NCI-H748 treated with DMSO at 0.1 percent for 48 hours (cell line): ENCODE data around the gene ZNF827.

Experiments used
- DNase-seq: peaks from one replicate; lab custom pipeline; 2025; lab: John Stamatoyannopoulos, UW

Gene ZNF827, protein sequence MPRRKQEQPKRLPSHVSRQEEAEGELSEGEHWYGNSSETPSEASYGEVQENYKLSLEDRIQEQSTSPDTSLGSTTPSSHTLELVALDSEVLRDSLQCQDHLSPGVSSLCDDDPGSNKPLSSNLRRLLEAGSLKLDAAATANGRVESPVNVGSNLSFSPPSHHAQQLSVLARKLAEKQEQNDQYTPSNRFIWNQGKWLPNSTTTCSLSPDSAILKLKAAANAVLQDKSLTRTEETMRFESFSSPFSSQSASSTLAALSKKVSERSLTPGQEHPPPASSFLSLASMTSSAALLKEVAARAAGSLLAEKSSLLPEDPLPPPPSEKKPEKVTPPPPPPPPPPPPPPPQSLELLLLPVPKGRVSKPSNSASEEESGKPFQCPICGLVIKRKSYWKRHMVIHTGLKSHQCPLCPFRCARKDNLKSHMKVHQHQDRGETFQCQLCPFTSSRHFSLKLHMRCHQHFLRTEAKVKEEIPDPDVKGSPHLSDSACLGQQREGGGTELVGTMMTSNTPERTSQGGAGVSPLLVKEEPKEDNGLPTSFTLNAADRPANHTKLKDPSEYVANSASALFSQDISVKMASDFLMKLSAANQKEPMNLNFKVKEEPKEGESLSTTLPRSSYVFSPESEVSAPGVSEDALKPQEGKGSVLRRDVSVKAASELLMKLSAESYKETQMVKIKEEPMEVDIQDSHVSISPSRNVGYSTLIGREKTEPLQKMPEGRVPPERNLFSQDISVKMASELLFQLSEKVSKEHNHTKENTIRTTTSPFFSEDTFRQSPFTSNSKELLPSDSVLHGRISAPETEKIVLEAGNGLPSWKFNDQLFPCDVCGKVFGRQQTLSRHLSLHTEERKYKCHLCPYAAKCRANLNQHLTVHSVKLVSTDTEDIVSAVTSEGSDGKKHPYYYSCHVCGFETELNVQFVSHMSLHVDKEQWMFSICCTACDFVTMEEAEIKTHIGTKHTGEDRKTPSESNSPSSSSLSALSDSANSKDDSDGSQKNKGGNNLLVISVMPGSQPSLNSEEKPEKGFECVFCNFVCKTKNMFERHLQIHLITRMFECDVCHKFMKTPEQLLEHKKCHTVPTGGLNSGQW

DNA sequence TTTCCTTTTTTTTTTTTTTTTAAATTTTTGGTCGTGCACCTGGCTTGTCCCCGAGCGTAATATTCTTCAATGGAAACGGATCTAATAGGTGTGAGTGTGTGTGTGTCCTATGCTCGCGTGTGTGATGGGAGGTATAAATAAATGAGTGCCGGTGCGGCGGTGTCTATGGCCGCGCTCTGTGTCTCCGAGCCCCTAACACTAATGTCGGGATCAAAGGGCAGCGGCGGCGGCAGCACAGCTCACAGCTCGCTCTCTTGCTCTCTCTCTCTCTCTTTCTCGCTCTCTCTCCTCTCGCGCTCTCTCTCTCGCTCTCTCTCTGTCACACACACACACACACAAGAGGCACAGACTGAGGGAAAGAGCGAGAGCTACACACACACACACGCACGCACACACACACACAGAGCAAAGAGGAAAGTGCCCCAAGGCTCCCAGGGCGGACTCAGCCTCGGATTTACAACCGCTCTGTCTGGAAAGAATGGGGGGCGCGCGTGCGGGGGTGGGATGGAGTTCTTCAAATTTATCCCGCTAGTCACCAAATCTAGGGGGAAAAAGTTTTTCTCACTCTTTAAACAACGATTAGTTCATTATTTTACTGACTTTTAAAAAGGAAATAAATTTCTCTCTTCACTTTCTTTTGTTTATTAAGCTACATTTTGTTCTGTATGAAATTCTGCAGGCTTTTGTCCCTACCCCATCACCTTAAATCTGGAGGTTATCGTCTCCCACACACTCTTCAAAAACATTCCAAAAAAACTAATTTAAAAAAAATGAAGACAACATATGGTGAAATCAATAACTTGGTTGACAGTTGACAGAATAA is at the start of gene ZNF827:
TSS of gene ZNF827 (minus strand) at position 206 of the 823 bp plus-strand sequence. CDS start 416 bp downstream, outside the sequence.
- peak; percentile 28 for DNase-seq

DNA sequence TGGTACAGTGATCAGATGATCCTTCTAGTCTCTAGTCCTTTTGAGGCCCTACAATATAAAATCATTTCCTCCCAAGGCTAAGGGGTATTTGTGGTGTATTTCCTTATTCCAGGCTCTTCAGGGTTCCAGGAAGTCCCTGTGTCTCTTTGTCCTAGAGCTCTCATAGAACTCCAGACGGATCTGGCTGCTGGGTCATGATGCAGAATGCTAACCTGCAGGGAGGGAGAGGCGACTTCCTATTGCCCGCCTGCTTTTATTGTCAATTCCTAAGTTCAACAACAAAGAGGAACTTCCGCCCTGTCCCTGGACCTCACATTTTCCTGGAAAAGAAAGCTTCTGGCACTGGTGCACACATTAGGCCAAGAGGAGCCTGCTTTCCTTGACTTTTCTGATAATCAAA is 45.9 kb upstream of the ZNF827 start:
- no peak for DNase-seq

DNA sequence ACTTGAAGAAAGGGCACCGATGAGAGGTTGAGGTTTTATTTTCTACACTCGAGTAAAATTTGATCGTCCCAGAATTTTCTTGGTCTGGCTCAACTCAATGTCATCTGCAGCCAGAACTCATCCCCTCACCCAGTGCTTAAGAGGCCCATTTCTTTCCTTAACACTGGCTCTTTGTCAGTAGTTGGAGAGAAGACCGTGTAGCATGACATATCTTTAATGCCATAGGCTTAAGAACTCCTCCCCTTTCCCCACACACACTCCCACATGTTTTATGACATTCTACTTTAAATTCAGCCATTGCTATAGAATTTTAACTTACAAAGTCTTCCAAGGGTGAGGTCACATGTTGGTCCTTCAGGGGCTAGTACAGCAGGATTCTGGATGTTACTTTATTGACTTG is 44.2 kb upstream of the ZNF827 start:
- no peak for DNase-seq

DNA sequence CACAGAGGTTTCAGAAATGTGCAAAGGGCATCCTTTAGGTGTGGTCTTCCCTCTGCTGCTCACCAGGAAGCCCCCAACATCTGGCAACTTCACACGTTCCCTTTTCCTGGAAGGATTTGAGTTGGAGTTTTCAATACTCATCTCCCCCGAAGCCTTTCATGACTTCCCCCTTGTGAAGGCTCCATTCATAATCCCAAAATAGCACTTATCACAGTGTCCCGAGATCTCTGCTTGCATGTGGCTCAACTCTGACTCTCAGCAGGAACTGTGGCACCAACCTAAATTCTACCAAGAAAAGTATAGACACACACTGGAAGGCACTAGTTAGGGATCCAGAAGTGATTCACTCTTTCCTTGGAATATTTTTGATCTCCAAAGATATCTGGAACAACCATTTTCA is 40.5 kb upstream of the ZNF827 start:
- DNase-seq = no peak

DNA sequence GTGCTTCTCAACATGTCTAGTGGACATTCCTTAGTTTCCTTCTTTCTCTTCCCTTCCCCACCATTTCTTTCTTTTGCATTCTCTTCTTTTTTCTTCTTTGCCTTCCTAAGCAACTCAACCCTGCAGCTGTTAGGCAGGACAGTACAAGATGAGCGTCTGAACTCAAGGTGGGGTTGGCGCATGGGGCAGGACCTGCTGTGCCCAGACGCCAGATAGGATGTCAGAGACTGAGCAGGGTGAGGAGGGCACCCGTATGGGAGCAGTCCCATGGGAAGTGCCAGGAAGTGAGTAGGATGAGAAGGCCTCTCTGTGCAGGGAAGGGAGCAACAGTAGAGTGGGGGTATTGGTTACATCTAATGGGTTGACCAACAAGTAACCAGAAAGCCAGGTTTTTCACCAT is 38.1 kb upstream of the ZNF827 start:
- DNase-seq = no peak

DNA sequence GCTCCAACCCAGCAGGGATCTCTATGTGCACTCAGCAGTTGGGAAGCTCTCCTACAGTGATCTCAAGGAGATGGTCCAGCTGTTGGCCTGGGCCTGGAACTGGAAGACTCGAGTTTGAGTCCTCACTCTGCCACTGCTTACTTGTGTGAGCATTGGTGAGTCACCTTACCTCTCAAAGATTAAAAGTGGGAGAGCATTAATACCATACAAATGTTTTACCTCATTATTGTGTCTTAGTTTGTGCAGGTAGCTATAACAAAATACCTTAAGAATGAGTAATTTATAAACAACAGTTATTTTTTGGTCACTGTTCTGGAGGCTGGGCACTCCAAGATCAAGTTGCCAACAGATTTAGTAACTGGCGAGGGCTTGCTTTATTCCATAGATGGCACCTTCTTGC is 21.4 kb upstream of the ZNF827 start:
- no peak for DNase-seq

DNA sequence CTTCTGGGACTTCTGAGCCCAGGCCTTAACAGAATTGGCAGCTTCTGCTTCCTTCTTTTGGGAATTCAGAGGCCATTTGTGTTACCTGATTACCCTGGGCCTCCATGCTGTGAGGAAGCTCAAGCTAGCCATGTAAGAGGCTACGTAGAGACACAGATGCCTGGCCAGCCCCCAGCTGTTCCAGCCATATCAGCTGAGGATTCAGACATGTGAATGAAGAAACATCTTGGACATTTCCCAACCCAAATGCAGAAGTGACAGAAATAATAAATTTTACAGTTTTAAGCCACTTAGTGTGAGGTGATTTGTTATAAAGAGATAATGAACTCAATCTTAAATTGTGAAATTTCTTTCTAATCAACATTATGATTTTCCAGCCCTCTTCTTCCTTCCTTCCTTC is 18.7 kb upstream of the ZNF827 start:
- no peak for DNase-seq

DNA sequence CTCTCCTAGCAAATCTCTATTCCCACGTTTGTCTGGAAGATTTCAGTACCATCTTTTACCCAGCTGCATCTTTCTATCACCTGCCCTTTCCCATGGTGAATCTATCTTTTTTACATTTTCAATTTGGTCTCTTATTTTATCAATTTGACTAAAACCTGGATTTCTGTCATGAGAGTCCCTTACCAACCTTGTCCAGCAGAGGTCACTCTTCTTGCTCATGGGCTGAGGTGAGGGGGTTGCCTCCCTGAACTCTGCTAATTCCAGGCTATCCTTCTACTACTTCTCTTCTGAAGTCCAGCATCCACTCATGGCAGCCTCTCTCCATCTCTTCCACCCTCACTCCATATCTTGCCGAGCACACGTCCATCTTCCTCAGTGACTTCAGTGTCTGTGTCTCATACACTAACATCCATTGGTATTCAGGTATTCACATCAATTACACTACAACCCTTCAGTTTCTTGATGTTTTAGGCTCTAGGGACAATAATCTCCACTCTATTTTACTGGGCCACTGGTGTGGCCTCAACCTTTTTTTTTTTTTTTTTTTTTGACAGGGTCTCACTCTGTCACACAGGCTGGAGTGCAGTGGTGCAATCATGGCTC is 17.8 kb upstream of the ZNF827 start:
- DNase-seq = peak; percentile 2

DNA sequence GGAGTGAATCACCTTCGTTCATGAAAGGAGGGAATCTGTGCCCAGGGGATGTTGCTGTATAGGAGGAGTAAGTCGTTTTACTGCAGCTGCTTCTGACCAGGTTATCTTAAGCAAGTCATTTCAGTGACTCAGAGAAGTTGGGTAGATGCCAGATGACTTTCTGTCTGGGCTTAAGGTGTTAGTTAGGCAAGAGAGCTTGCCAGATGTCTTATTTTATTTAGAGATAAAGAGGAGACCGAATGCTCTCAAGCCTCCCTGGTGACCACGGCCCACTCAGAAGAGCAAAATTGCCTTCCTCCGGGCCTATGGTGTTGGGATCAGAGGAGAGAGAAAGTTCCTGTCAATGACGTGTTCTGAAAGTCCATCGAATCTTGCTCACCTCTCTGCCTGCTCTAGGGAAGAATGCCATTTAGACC is 16.3 kb upstream of the ZNF827 start:
- DNase-seq = no peak

DNA sequence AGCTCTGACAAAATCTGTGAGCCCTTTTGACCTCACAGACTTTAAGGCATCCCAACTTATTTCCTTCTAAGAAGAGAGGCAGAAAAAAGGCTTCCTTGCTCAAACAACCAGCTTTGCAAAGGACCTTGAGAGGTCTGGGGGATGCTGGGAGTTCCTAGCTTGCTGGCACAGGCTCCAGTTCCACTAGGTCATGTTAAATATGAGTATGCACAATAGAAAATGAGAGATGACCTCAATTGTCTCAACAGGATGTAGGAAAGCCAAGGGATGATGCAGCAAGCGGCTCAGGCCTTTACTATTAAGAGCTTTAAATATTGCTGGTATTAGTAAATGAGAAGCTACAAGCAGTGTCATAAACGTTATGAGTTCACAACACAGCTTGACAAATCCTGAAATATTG is 13.3 kb upstream of the ZNF827 start:
- no peak for DNase-seq

DNA sequence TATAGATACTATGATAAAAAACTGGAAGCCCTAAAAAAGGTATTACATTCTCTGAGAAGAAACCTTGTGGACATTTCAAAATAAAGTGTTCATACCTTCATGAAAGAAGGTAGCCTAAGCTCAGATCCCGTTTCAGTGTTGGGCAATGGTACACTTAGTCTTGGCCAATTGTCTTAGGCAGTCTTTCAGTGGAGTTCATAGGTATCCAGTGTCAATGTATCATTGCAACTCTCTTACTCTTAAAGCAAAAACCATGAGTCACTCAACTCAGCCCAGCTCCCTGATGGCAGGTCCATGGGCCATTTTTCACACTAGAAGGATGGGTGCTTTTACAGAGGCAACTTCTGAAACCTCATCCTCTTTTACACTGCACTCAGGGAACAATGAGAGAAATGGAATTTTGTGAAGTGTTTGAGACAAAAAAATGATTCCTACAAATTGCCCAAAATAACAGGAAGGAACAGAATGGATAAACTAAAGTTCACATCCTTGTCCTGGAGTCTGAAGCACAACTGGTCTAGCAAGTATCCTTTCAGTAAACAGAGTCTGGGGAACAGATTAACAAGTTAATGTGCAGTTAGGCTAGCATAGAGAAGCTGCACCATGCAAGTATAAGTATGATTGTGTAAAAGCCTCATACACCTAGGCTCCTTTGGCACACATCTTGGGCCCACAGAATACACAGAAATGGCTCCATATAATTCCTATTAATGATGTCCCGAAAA is 7.0 kb upstream of the ZNF827 start:
- no peak for DNase-seq

DNA sequence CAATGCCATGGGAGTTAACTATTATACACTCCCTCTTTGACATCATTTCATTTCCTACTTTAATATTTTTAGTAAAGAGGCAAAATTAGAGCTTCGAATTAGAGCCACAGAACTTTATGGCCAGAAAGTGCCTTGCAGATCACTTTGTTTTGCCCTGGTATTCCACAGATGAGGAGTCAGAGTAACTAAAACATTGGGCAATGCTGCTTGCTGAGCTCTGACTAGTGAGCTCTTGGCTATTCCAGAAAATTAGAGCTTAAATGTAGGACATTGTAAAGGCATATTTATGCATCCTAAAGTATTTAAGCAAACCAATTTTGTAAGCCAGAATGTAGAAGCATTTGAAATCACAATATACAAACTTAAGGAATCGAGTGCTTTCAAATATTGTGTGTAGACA is 6.3 kb upstream of the ZNF827 start:
- no peak for DNase-seq

DNA sequence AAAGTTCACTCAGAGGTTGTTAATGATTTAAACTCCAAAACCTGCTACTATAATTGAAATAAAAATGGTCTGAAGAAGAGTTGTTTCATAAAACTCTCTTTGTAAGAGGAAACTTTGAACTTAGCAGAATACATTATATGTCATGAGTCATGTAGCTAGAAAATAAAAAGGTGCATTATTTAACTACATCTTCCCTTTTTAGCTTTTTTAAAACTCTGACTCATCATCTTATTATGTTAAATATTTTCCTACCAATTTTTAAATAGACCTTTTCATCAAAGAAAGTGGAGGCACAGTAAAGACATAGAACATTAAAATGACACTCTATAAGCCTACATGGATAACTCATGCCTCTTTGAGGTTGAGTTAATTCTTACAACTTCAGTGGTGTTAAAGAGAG is 1.2 kb upstream of the ZNF827 start:
- DNase-seq = no peak

DNA sequence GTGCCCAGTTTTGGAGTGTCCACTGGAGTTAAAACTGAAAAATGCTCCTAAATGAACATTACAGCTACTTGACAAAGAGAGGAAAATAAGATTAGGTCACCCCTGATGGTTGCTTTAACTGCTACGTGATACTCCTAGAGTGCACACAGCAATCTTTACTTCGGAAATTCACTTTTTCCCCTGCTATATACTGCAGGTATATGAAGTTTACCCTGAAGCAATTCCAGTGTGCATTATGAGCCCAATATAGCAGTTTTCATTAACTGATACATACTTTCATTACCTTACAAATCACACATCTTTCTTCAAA is 773 bp upstream of the ZNF827 start:
- DNase-seq = no peak

DNA sequence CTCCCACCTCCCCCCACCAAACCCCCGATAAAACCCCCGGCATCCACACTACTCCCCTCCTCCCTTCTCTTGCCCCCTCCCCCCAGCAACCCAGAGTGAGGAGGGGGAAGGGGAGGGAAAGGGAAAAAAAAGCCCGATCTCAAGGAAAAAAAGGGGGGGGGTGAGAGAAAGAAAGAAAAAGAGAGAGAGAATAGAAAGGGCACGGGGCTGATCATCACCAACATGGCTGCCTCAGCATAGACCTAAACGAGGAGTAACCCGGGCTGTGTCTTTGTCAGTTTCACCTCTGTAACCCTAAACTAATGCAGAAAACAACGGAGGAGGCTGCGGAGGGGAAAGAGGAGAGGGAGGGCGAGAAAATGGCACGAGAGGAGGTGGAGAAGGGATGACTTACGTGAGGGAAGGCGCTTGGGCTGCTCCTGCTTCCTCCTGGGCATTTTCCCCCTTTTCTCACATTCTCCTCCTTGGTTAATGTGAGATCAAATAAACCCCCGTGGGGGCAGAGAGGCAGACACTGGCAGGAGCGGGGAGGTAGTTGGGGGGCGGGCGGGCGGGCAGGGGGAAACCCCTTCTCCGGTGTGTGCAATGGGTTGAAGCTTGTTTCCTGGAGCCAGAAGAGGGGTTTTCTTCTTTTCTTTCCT is 532 bp downstream of the ZNF827 start:
- peak; percentile 40 for DNase-seq

DNA sequence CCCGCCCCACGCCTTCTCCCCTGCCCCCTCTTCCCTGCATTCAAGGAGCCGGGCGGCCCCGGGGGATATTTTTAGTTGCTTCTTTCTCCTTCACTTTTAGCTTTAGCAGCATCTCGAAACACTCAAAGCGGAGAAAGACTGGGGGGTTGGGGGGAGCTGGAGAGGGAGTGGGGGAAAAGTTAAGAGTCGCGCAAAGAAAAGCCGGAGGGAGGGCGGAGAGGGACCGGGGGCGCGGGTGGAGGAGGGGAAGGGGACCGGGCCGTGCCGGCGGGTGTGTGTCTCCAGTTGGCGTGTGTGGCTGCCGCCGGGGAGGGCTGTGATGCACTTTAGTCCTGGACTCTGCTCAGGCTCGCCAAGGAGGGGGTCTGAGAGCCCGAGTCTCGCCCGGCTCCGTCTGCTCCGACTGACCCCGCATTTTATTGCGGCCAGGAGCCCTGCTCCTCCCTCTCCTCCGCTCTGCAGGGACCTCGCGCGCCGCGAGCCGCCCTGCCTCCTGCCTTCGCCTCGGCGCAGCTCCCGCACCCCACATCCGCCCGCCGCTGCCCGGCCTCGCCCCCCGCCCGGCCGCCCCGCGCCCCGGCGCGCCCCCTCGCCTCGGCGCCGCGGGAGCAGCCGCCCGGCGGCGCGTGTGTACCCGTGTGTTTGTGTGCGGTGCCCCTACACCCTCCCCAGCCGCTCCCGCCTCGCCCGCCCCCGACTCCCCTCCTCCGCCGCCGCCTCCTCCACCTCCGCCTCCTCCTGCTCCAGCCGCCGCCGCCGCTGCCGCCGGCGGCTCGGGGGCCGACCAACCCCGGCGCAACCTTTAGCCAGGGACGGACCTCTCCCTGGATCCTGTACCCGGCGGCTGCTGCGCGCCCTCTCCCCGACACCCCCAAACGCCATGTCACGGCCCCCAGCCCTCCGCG is 1.4 kb downstream of the ZNF827 start:
- DNase-seq = peak; percentile 2

DNA sequence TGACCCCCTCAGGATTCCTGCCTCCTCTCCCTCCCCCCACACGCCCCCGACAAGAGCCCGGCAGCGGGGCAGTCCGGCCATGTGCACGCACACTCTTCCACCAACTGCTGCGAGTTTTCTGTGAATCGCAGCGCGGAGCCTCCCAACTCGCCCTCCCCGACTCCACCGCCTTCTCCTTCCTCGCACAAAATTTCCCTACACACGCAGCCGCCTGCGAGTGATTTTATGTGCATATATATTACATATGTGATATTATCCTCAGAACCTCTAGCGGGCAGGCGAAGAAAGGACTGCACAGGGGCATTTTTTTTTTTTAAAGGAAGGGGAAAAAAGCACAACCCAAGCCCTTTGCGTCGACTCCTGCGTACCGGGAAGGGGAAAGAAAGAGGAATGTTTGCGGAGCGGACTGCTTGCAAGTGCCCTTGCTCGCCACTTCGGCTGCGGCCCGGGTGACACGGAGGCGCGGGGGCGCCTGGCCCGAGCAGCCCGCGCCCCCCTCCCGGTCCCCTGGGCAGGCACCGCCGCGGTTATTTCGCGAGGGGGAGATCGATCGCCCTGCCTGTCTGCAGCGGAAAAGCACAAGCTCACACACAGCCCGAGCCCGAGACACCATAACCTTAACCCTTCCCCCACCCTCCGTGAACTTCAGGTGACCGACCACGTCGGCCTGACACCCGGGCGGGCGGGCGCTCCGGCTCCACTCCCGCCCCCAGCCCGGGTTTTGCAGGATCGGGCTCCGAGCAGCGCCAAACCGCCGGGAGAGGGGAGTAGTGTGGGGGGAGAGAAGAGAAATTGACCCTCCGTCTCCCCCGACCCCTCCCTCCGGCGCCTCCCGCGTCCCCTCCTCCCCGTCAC is 2.3 kb downstream of the ZNF827 start:
- no peak for DNase-seq
